HG03139 (cell line): ENCODE results near the gene SAMD14.

ENCODE experiments used
- ATAC-seq: cut with Tn5 transposase; IDR thresholded peaks from one replicate; pipeline ENCODE4 v1.9.1; 2021; ENCODE audit not compliant: unreplicated experiment

Gene SAMD14

DNA sequence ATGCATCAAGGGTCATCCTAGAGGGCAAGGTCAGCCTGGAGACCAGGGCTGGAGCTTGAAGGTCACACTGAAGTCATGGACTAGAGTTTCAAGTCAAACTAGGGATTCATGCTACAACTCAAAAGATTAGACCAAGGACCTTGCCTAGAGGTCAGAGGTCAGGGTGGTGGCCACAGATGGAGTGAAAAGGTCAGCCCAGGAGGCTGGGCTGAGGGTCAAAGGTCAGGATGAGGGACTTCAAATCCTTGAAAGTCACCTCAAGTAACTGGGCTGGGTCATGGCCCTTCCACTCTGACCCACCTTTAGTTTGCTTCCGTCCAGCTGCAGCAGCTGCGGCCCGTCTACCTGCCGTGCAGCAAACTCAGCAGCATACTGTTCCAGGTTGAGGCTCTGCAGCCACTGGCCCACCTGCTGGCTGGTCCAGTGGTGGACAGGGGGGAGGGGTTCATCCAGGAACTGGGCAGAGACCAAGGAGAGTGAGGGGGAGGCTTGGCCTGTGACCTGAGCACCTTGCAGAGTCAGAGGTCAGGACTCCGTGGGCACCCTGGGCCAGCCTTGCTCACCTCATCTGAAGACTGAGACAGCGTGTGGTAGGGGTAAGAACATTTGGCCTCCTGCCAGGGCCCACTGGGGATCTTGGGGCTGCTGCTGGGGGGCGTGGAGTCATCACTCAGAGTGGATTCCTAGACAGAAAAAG is 16.2 kb downstream of the SAMD14 start:
- ATAC-seq, result no peak

- ATAC-seq, result no peak
These were observed 17.3 kb downstream of the SAMD14 start for GRCh38 chr17:50112694-50113093.

DNA sequence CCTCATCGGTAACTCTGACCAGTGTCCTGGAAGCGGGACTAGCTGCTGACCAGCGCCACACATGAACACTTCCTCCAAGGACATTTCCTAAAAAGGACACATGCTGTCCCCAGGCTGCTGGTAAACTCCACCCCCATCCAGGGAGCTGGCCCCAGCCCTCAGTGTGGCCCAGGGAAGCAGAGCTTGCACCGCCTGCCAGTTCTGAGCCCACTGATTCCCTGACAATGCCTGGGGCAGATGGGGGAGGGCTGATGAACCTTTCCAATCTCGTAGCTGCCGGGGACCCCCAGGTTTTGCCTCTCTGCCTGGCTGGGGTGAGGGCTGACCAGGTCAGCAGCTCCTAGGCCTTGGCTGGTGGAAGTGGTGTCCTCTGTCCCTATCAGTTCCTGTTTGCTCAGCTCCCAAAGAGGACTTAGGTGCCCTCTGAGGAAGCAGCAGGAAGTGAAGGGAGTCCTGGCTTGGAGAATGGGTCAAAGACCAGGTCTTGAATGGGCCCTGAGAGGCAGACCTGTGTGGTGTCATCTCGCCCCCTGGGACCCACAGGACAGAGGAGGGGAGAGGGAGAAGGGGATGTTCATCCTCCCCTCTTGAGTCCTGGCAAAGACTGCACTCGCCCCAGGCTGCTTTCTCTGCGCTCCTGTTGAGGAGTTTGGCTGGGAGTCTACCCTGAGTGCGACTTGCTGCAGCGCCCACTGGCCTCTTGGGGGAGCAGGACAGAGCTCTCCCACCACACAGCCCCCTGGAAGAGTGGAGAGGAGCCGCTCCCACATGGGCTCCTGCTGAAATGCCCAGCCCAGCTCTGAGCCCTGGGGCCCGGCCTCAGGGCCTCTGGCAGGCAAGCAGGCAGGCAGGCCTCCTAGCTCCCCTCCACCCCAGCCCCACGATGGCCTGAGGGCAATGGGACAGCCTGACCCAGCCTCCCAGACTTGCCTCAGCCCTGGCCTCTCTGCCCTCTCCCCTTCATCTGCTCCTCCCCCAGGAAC is 18.0 kb downstream of the SAMD14 start:
- ATAC-seq, result no peak

GRCh38 chr17:50110591-50111349 is 19.2 kb downstream of the SAMD14 start:
- ATAC-seq, result no peak

GRCh38 chr17:50109785-50110184 is 20.2 kb downstream of the SAMD14 start:
- no peak for ATAC-seq

GRCh38 chr17:50109207-50109606 is 20.8 kb downstream of the SAMD14 start:
- no peak for ATAC-seq

GRCh38 chr17:50108556-50108955 is 21.4 kb downstream of the SAMD14 start:
- no peak for ATAC-seq

DNA sequence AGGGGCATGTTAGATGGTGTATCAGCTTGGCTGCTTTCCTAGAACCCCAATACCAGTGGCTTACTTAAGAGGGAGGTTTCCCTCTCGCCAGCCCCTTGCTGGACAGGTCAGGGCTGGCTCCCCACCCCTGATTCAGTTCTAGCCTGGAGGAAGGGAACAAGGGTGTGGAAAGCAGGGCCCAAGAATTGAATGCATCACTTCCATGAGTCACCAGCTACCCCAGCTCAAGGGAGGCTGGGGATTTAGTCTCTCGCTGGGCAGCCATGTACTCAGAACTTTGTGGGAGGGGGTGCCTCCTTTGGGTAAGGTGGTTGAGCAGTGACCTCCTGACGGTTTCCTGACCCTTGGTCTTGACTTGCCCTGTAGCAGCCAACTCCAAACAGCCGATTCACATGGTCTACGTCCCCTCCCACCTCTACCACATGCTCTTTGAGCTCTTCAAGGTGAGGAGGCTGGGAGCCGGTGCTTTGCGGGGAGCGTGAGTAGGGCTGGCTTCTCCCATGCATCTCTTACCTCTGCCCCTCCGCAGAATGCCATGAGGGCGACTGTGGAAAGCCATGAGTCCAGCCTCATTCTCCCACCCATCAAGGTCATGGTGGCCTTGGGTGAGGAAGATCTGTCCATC is 22.1 kb downstream of the SAMD14 start:
- ATAC-seq, result no peak

DNA sequence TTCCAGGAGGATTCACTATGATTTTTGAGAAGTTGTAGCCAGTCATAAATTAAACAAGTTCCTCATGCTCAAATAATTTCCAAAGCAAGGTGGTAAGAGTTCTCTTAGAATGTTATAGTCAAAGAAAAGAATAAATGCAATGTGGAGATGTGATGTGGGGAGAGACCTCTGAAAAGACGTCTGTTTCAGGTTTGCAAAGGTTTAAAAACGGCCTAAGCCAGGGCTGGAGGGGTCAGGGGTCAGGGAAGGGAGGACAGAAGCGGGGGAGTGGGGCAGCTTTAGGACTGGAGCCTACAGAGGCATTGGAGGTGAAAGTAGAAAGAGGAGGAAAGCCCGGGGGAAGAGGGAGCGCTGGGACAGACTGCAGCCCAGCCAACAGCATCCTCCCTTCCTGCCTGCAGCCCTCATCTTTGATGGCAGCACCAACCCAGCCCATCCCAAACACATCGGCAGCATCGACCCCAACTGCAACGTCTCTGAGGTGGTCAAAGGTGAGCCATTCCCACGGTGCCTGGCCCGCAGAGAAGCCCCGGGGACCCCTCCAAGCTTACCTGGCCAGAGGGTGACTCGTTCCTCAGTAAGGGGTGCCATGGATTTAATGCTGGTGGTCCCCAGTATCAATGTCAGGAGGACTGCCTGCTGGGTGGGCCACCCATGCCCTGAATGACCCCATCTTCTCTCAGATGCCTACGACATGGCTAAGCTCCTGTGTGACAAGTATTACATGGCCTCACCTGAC is 23.4 kb downstream of the SAMD14 start:
- ATAC-seq, result no peak

GRCh38 chr17:50105811-50106210 is 24.1 kb downstream of the SAMD14 start:
- ATAC-seq, result no peak

- ATAC-seq, result no peak
These were observed 26.0 kb downstream of the SAMD14 start for GRCh38 chr17:50103941-50104340.

GRCh38 chr17:50103252-50103651 is 26.7 kb downstream of the SAMD14 start:
- no peak for ATAC-seq

DNA sequence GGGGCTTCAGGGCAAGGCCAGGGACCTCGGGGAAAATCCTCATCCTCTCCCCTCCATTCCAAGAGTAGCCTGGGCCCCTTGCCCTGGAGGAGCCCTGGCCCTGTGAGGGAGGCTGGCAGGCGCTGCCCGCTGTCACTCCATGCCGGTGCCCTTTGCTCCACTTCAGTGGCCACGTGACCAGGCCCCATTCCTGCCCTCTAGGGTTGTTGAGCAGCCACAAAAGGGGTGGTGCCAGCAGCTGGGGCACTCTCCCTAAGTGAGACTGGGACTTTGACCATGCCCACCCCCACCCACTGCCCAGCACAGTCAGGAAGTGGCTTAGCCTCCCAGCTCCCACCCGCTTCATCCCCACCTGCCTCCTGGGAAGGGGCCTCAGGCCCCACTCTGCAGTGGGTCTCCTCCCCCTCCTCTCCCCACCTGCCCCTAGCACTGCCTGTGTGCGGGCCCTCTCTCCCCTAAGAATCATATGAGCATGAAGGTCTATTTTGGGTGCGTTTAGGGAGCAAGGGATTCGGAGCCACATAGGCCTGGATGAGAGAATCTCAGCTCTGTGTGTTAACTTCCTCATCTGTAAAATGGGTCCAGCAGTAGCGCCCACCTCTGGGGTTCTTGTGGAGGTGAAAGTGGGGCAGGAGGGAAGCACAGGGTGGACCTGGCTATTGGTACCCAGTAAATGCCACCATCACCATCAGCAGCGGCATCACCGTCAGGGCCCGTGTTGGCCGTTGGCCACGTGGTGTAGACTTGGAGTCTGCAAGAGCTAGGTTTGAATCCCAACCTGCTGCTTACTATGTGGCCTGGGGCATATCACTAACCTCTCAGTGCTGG is 27.6 kb downstream of the SAMD14 start:
- no peak for ATAC-seq

- ATAC-seq, result no peak
These were observed 28.4 kb downstream of the SAMD14 start for GRCh38 chr17:50101346-50102163.

GRCh38 chr17:50100921-50101345 is 29.0 kb downstream of the SAMD14 start:
- ATAC-seq, result no peak

DNA sequence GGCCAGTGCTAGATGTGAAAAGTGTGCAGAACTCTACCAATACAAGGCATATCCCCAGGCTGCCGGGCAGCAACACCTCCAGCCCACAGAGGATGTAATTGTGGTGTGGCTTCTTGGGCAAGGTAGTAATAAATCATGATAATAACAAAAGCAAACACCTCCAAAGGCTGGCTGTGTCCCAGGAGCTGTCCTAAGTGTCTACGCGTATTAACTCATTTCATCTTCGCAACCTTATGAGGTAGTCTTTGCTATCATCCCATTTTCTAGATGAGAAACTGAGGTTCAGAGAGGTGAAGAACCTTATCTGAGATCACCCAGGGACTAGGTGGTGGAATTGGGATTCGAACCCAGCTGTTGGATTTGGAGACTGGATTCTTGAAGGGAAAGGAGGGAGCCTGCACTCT is 29.5 kb downstream of the SAMD14 start:
- no peak for ATAC-seq

DNA sequence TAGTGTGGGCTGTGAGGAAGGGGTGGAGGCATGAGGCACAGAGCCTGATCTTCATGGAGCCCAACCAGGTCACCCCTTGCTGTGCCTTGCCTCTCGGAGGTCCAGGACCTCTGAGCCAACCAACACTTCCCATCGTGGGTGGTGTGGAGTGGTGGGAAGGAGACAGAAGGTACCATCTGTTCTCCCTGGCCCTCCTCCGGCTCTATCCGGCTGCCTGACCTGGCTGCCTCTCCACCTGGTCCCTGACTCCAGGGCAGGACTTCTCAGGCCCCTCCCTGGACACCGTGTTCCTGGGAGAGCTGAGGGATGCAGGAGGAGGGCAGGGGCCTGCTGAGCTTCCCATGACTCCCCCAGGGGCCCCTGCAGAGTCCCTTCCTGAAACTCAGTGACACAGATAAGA is 31.0 kb downstream of the SAMD14 start:
- no peak for ATAC-seq

DNA sequence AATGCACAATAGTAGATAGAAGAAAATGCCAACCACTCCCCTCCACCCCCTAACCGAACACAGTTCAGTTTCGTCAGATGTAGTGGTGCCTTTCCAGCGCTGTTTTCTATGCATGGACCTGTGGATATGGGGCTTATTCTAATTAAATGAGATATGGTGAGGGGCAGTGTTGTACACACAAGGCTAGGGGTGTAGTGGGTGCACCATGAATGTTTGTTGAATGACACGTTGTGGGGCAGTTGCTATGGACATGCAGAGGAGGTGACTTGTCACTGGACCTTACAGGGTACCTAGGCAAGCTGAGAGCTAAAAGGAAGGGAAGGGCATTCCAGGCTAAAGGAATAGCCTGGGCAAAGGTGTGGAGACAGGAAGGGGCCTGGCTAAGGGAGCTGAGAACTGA is 31.4 kb downstream of the SAMD14 start:
- ATAC-seq, result no peak

DNA sequence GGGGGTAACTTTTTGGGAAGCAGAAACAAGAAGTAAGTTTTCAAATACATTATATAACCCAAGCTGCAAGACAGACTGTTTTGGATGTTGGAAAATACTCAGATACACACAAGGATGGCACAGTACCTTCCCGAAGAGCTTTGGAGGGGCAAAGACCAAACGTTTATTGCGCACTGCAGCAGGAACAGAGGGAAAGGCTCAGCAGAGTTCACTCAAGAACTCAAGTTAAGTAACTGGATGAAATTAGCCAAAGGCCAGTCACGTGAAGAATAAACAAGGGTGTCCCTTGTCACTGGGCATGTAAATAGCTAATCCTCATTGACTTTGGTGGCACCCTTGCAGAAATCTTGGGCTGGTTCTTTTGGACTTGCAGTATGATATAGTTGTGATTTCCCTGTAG is 32.0 kb downstream of the SAMD14 start:
- no peak for ATAC-seq
